ENCODE data around the gene NPTX1.

Gene NPTX1

GRCh38 chr17:80474961-80475909 lies 1.2 kb downstream of the NPTX1 start:
- Histone ChIP-seq H2BK15ac (replicated peaks; ENCODE audit: low read depth) (no peak overlapping the region), H3K27me3 (ENCODE audit: insufficient read depth, low read length, poor library complexity) (peaks cover 57% of the 10 kb centered on the region), H3K4me1 (ENCODE audit: control insufficient read depth, low read depth, low read length) (no peaks in the 10 kb centered on the region), H3K27ac (ENCODE audit: low read depth, low read length) (no peak overlapping the region), H3K56ac (ENCODE audit: low read length) (no peak overlapping the region), H4K5ac (ENCODE audit: low read length) (no peak overlapping the region), H3K4me2 (ENCODE audit: low read length) (no peak overlapping the region), H3K79me1 (ENCODE audit: low read length) (no peaks in the 10 kb centered on the region), H4K8ac (ENCODE audit: low read depth, low read length) (no peak overlapping the region), H3K18ac (ENCODE audit: low read length) (no peak overlapping the region), H3K4me3 (ENCODE audit: low read length) (no peak overlapping the region), H2BK5ac (ENCODE audit: low read length) (no peak overlapping the region), H3K4ac (ENCODE audit: low read depth, low read length) (no peak overlapping the region), H3K9ac (ENCODE audit: low read length) (no peak overlapping the region), H2BK120ac (ENCODE audit: low read depth, low read length) (no peak overlapping the region), H3K23ac (ENCODE audit: low read length) (no peak overlapping the region), H3K79me2 (ENCODE audit: control insufficient read depth, insufficient read depth, low read length) (no peaks in the 10 kb centered on the region), H3K36me3 (ENCODE audit: control insufficient read depth, insufficient read depth, low read length) (no peaks in the 10 kb centered on the region), H2AK5ac (ENCODE audit: low read length) (no peak overlapping the region)
- WGBS (ENCODE audit: extremely low coverage, insufficient coverage, low lambda C conversion rate), result no CpG with 5 or more reads among the region's 55 CpGs
- DNase-seq, result no peak

DNA sequence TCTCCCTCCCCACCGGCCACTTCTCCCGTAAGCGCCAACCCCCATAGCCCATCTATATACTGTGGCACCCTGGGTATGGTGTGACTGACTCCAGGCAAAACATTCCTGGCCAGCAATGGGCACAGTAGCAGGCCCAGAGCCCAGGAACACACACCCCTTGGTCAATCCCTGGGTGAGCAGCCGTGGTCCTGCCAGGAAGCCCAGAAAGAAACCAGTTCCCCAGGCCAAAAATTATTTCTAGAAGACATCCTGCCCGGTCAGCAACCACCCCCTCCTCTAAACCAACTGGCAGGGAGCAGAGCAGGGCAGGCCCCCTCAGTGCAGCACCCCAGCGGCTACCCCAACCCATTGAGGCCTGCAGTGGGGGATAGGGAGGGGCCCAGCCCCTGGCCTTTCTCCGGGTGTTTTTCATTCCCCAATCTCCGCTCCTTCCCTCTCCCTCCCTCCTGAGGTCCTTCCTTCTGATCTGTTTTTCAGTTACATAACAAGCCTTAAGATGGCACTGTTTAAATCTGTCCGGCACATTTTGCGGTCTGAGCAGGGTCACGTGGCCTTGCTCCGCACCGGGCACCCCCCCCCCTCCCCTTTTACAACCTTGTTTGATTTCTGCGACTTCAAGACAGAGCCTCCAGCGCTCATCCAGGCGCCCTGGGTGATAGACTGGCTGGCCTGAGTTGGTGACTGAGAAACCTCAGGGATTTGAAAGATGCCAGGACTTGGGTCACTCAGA lies 2.0 kb downstream of the NPTX1 start:
- H3K27me3 ChIP-seq (ENCODE audit: insufficient read depth, low read length, poor library complexity), result peaks cover 54% of the 10 kb centered on the region
- H3K4me1 ChIP-seq (ENCODE audit: control insufficient read depth, low read depth, low read length), result no peaks in the 10 kb centered on the region
- H3K56ac ChIP-seq (ENCODE audit: low read length), result no peak overlapping the region
- no peak overlapping the region for H2BK15ac ChIP-seq (replicated peaks; ENCODE audit: low read depth)
- H3K79me1 ChIP-seq (ENCODE audit: low read length), result no peaks in the 10 kb centered on the region
- no peak overlapping the region for H3K4me2 ChIP-seq (ENCODE audit: low read length)
- WGBS (ENCODE audit: extremely low coverage, insufficient coverage, low lambda C conversion rate), result no CpG with 5 or more reads among the region's 16 CpGs
- no peak overlapping the region for H3K4me3 ChIP-seq (ENCODE audit: low read length)
- no peak overlapping the region for H3K23ac ChIP-seq (ENCODE audit: low read length)
- H3K18ac ChIP-seq (ENCODE audit: low read length), result no peak overlapping the region
- H2BK5ac ChIP-seq (ENCODE audit: low read length), result no peak overlapping the region
- H3K4ac ChIP-seq (ENCODE audit: low read depth, low read length), result no peak overlapping the region
- H4K5ac ChIP-seq (ENCODE audit: low read length), result no peak overlapping the region
- no peak overlapping the region for H3K27ac ChIP-seq (ENCODE audit: low read depth, low read length)
- no peak overlapping the region for H3K9ac ChIP-seq (ENCODE audit: low read length)
- no peaks in the 10 kb centered on the region for H3K79me2 ChIP-seq (ENCODE audit: control insufficient read depth, insufficient read depth, low read length)
- H4K8ac ChIP-seq (ENCODE audit: low read depth, low read length), result no peak overlapping the region
- no peak overlapping the region for H2AK5ac ChIP-seq (ENCODE audit: low read length)
- no peaks in the 10 kb centered on the region for H3K36me3 ChIP-seq (ENCODE audit: control insufficient read depth, insufficient read depth, low read length)
- H2BK120ac ChIP-seq (ENCODE audit: low read depth, low read length), result no peak overlapping the region
- peak; percentile 47 for DNase-seq

DNA sequence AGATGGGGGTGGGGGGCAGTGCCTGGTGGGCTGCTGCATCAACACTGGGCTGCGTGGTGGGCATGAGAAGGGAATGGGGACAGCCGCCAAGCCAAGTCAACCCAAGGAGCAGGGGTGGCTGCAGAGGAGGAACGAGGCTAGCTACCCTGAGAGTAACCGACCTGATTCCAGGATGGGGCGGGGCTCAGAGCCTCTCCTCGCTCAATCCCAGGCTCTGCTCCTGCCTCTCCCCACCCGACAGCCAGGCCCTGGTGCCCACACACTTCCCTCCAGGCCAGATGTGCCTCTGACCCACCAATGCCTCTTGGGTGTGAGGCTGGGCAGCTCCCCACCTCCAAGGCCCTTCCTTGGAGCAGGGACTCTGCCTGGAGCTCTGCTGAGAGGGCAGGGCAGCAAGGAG lies 2.7 kb downstream of the NPTX1 start:
- no CpG with 5 or more reads among the region's 7 CpGs for WGBS (ENCODE audit: extremely low coverage, insufficient coverage, low lambda C conversion rate)
- H3K4me1 ChIP-seq (ENCODE audit: control insufficient read depth, low read depth, low read length), result no peaks in the 10 kb centered on the region
- no peak overlapping the region for H3K23ac ChIP-seq (ENCODE audit: low read length)
- no peaks in the 10 kb centered on the region for H3K79me1 ChIP-seq (ENCODE audit: low read length)
- no peak overlapping the region for H2BK5ac ChIP-seq (ENCODE audit: low read length)
- no peaks in the 10 kb centered on the region for H3K79me2 ChIP-seq (ENCODE audit: control insufficient read depth, insufficient read depth, low read length)
- no peak overlapping the region for H3K4me3 ChIP-seq (ENCODE audit: low read length)
- H2BK15ac ChIP-seq (replicated peaks; ENCODE audit: low read depth), result no peak overlapping the region
- H2AK5ac ChIP-seq (ENCODE audit: low read length), result no peak overlapping the region
- no peak overlapping the region for H3K27ac ChIP-seq (ENCODE audit: low read depth, low read length)
- H3K56ac ChIP-seq (ENCODE audit: low read length), result no peak overlapping the region
- no peak overlapping the region for H3K4me2 ChIP-seq (ENCODE audit: low read length)
- no peak for DNase-seq
- no peak overlapping the region for H2BK120ac ChIP-seq (ENCODE audit: low read depth, low read length)
- no peak overlapping the region for H4K5ac ChIP-seq (ENCODE audit: low read length)
- no peak overlapping the region for H3K4ac ChIP-seq (ENCODE audit: low read depth, low read length)
- H3K27me3 ChIP-seq (ENCODE audit: insufficient read depth, low read length, poor library complexity), result peaks cover 47% of the 10 kb centered on the region
- no peaks in the 10 kb centered on the region for H3K36me3 ChIP-seq (ENCODE audit: control insufficient read depth, insufficient read depth, low read length)
- no peak overlapping the region for H3K9ac ChIP-seq (ENCODE audit: low read length)
- no peak overlapping the region for H3K18ac ChIP-seq (ENCODE audit: low read length)
- H4K8ac ChIP-seq (ENCODE audit: low read depth, low read length), result no peak overlapping the region

DNA sequence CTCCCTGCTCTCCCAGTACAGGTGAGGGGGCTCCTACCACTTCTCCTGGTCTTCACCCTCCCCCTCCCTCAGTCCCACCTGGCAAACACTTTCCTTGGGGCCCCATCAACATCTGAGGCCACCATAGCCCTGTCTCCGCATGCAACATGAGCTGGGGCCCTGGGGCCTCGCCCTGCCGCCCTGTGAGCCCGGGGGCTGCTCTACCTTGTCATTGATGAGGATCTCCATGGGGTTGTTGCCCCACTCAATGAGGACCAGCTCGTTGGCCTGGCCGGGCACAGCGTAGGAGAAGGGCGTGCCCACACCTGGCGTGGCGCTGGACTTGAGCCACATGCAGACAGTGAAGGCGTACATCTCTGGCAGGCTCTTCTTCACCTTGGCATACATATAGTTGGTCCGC lies 3.4 kb downstream of the NPTX1 start:
- H3K23ac ChIP-seq (ENCODE audit: low read length), result no peak overlapping the region
- no peak overlapping the region for H3K4me3 ChIP-seq (ENCODE audit: low read length)
- no peak for DNase-seq
- no peak overlapping the region for H3K4me2 ChIP-seq (ENCODE audit: low read length)
- H3K36me3 ChIP-seq (ENCODE audit: control insufficient read depth, insufficient read depth, low read length), result no peaks in the 10 kb centered on the region
- H3K79me1 ChIP-seq (ENCODE audit: low read length), result no peaks in the 10 kb centered on the region
- no peak overlapping the region for H3K56ac ChIP-seq (ENCODE audit: low read length)
- H4K8ac ChIP-seq (ENCODE audit: low read depth, low read length), result no peak overlapping the region
- H3K18ac ChIP-seq (ENCODE audit: low read length), result no peak overlapping the region
- no peak overlapping the region for H2BK5ac ChIP-seq (ENCODE audit: low read length)
- H3K4me1 ChIP-seq (ENCODE audit: control insufficient read depth, low read depth, low read length), result no peaks in the 10 kb centered on the region
- no peak overlapping the region for H4K5ac ChIP-seq (ENCODE audit: low read length)
- no peak overlapping the region for H3K9ac ChIP-seq (ENCODE audit: low read length)
- peaks cover 41% of the 10 kb centered on the region for H3K27me3 ChIP-seq (ENCODE audit: insufficient read depth, low read length, poor library complexity)
- H2BK120ac ChIP-seq (ENCODE audit: low read depth, low read length), result no peak overlapping the region
- H2AK5ac ChIP-seq (ENCODE audit: low read length), result no peak overlapping the region
- H3K4ac ChIP-seq (ENCODE audit: low read depth, low read length), result no peak overlapping the region
- H3K27ac ChIP-seq (ENCODE audit: low read depth, low read length), result no peak overlapping the region
- H3K79me2 ChIP-seq (ENCODE audit: control insufficient read depth, insufficient read depth, low read length), result no peaks in the 10 kb centered on the region
- no CpG with 5 or more reads among the region's 12 CpGs for WGBS (ENCODE audit: extremely low coverage, insufficient coverage, low lambda C conversion rate)
- no peak overlapping the region for H2BK15ac ChIP-seq (replicated peaks; ENCODE audit: low read depth)

DNA sequence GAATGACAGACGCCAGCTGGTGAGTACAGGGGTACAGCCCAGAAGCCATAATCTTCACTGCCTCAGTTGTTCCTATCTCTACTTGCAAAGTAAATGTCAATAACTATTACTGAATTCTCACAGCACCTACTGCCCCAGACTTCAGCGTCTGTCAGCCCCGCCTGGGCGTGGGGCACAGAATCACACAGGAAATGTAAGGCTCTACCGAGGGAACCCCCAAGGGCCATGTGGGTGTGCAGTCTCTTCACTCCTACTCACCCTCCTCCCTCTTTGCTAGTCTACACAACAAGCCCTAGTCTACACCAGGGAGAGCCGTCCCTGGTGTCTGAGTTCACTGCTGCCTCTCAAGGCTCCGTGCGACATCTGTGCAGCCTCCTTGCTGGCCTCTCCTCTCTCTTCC lies 4.5 kb downstream of the NPTX1 start:
- Histone ChIP-seq H4K8ac (ENCODE audit: low read depth, low read length) (no peak overlapping the region), H2BK5ac (ENCODE audit: low read length) (no peak overlapping the region), H3K27ac (ENCODE audit: low read depth, low read length) (no peak overlapping the region), H3K23ac (ENCODE audit: low read length) (no peak overlapping the region), H3K18ac (ENCODE audit: low read length) (no peak overlapping the region), H4K5ac (ENCODE audit: low read length) (no peak overlapping the region), H3K79me1 (ENCODE audit: low read length) (no peaks in the 10 kb centered on the region), H3K4me1 (ENCODE audit: control insufficient read depth, low read depth, low read length) (no peaks in the 10 kb centered on the region), H2BK15ac (replicated peaks; ENCODE audit: low read depth) (no peak overlapping the region), H3K4ac (ENCODE audit: low read depth, low read length) (no peak overlapping the region), H2AK5ac (ENCODE audit: low read length) (no peak overlapping the region), H3K36me3 (ENCODE audit: control insufficient read depth, insufficient read depth, low read length) (no peaks in the 10 kb centered on the region), H3K79me2 (ENCODE audit: control insufficient read depth, insufficient read depth, low read length) (no peaks in the 10 kb centered on the region), H3K4me3 (ENCODE audit: low read length) (no peak overlapping the region), H3K27me3 (ENCODE audit: insufficient read depth, low read length, poor library complexity) (peaks cover 34% of the 10 kb centered on the region), H3K9ac (ENCODE audit: low read length) (no peak overlapping the region), H3K4me2 (ENCODE audit: low read length) (no peak overlapping the region), H2BK120ac (ENCODE audit: low read depth, low read length) (no peak overlapping the region), H3K56ac (ENCODE audit: low read length) (no peak overlapping the region)
- no CpG with 5 or more reads among the region's 8 CpGs for WGBS (ENCODE audit: extremely low coverage, insufficient coverage, low lambda C conversion rate)
- DNase-seq, result no peak
